K562 (cell line): ENCODE results near the gene ACAT2.
"Not testable (repeated sequence)": the region's sequence is repeated elsewhere in the genome, so short reads cannot be mapped to it uniquely, and the experiment has no call there.

Experiments
- CHD1 ChIP-seq: fragments of 200-600 bp; sonication (generic); IDR thresholded peaks from one replicate; pipeline ENCODE4 v1.6.1; 2012; ENCODE audit warnings: mild to moderate bottlenecking, moderate library complexity, low read length, inconsistent platforms
- GTF2A2 ChIP-seq: IDR thresholded peaks from 2 replicates; pipeline ENCODE4 v1.6.1; 2016; ENCODE audit warnings: mild to moderate bottlenecking, missing genetic modification characterization, missing compliant biosample characterization
- KDM1A ChIP-seq, 2 experiments: fragments of 450-650 bp; IDR thresholded peaks; 2 replicates each; pipeline ENCODE4 v1.6.1; 2016; ENCODE audit warnings: mild to moderate bottlenecking in 2 of 2
- POLR2A ChIP-seq: fragments of 450-650 bp; conservative IDR thresholded peaks from 2 replicates; pipeline ENCODE4 v1.6.1; 2016
- POLR2AphosphoS5 ChIP-seq: IDR thresholded peaks from 2 replicates; pipeline ENCODE4 v1.6.1; 2011; ENCODE audit warnings: mild to moderate bottlenecking, low read depth, low read length, moderate library complexity; ENCODE audit not compliant: control insufficient read depth, insufficient read depth
- RB1 ChIP-seq: fragments of 450-650 bp; IDR thresholded peaks from 2 replicates; pipeline ENCODE4 v1.6.1; 2017; ENCODE audit warnings: low read depth, mild to moderate bottlenecking
- YY1 ChIP-seq, 3 experiments: IDR thresholded peaks; 2 replicates each; pipeline ENCODE4 v1.6.1; 2011; ENCODE audit warnings: low read length in 2 of 3, mild to moderate bottlenecking in 2 of 3, moderate library complexity in 2 of 3, borderline replicate concordance in 1 of 3, control low read depth in 1 of 3, low read depth in 1 of 3; ENCODE audit not compliant: insufficient read depth in 3 of 3, insufficient replicate concordance in 2 of 3, control insufficient read depth in 1 of 3, insufficient read length in 1 of 3; ENCODE audit errors: extremely low read depth in 1 of 3
- ZNF165 ChIP-seq: fragments of 250-450 bp; sonication (Bioruptor Pico); IDR thresholded peaks from 2 replicates; pipeline ENCODE4 v1.4.0; 2020; ENCODE audit warnings: borderline replicate concordance
- ZNF24 ChIP-seq: fragments of 450-650 bp; IDR thresholded peaks from 2 replicates; pipeline ENCODE4 v1.6.1; 2016
- TF ChIP-seq, protein P1 (sequence below): fragments of 450-650 bp; formaldehyde crosslinking; IDR thresholded peaks from 2 replicates; pipeline ENCODE4 v1.4.0; 2022; ENCODE audit warnings: missing genetic modification characterization

DNA sequence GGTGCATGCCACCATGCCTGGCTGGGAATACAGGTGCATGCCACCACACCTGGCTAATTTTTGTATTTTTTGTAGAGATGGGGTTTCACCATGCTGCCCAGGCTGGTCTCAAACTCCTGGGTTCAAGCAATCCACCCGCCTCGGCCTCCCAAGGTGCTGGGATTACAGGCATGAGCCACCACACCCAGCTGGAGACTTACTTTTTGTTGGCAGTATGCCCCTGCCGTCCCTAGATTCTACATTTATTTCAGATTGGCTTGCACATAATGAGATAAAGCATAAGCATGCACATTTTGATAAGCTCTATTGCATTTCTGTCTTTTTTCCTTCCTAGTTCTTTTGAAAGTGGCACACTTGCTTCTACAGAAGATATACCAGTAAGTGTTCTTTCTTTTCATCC, 54.9 kb downstream of the ACAT2 start:
- TF ChIP-seq ZNF165 (CRISPR knock-in tag); ZNF24; YY1 (IDR thresholded peaks at IDR 0.05; ENCODE audit: borderline replicate concordance in 1 of 3, control insufficient read depth in 1 of 3, extremely low read depth in 1 of 3, insufficient read depth in 3 of 3, insufficient read length in 1 of 3, insufficient replicate concordance in 2 of 3, low read depth in 1 of 3, low read length in 2 of 3); RB1; POLR2A; CHD1; KDM1A (IDR thresholded peaks at IDR 0.05); POLR2AphosphoS5; GTF2A2 (tag): not testable (repeated sequence)
- TF ChIP-seq, protein P1, sequence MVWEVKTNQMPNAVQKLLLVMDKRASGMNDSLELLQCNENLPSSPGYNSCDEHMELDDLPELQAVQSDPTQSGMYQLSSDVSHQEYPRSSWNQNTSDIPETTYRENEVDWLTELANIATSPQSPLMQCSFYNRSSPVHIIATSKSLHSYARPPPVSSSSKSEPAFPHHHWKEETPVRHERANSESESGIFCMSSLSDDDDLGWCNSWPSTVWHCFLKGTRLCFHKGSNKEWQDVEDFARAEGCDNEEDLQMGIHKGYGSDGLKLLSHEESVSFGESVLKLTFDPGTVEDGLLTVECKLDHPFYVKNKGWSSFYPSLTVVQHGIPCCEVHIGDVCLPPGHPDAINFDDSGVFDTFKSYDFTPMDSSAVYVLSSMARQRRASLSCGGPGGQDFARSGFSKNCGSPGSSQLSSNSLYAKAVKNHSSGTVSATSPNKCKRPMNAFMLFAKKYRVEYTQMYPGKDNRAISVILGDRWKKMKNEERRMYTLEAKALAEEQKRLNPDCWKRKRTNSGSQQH (CRISPR knock-in tag): not testable (repeated sequence)
